Measurements from ENCODE around the gene CFAP77.
A peak's percentile ranks its signal among the peaks of the same experiment; 100 is the strongest.

Gene CFAP77

DNA sequence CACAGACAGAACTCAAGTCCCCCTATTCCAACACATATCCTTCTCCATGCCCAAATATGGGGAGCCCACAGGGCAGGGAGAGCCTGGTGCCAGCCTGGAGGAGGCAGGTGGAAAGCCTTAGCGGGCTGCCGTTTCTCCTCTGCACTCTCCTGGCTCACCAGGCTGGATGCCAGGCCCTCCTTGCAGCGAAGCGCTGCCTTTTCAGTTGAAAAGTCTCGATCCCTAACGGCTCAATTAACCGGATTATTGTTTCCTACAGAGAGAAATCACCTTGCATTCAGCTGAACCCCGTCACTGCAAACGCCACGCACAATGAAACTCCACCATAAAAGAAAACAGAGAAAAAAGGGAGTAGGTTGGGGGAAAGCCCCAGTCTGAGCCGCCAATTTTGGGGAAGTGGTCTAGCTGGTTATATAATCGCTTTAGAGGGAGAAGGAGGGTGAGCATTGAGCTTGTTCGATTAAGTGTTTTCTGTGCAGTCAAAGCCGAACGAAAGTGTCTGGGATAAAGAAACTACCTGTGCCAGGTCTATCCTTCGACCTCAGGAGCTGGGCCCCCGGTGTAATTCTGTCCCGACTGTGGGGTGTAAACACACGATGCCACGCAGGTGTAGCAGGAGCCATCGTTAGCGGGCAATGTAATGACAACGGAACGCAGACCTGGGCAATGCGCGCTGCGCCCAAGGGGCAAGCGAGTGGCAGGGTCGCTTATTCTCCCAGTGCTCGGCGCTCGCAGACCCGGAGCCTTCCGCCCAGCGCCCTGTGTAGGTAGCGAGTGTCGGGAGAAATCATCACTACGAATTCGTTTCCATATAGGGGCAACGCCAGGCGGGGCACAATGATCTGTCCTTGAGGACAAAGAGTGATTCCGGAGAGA lies 176.2 kb downstream of the CFAP77 start:
- no peak for DNase-seq

DNA sequence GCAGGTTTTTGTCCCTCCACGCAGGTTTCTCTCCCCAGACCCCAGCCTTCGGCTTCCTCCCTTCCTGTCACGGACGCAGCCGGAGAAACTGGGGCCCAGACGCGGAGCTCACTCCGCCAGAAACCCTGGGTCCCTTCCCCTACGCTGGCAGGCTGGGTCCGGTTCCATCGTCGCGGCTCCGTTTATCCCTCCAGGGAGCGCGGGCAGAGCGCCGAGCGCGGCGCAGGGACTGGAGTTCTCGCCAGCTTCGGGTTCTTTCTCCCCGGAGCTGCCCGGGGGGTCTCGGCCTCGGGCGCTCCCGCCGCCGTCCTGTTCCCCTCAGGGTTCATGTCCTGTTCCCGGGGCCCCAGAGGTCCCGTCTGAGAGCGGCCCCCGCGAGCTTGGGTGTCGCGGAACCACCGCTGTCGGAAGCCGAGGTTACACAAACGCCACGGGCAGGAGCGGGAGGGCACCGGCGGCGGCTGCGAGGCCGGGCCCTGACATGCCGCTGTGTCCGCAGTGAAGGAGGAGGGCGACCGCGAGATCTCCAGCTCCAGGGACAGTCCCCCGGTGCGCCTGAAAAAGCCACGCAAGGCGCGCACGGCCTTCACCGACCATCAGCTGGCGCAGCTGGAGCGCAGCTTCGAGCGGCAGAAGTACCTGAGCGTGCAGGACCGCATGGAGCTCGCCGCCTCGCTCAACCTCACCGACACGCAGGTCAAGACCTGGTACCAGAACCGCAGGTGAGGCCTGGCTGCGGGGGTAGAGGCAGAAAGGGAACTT lies 177.0 kb downstream of the CFAP77 start:
- DNase-seq: no peak

DNA sequence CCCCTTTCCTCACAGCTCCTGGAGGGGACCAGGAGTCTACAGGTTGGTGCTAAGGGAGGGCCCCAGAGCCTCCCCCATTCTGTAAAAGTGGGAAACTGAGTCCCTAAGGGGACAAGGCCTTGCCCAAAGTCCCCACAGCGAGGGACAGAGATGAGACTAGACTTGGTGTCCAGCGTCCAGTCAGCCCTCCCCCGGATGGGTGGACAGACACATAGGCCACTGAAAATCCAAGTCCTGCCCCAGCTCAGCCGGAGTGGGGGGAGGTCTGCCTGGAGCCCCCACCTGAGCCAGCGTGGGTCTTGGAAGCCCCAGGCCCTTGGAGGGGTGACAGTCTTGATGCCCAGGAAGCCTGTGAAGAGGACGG lies 177.6 kb downstream of the CFAP77 start:
- no peak for DNase-seq

DNA sequence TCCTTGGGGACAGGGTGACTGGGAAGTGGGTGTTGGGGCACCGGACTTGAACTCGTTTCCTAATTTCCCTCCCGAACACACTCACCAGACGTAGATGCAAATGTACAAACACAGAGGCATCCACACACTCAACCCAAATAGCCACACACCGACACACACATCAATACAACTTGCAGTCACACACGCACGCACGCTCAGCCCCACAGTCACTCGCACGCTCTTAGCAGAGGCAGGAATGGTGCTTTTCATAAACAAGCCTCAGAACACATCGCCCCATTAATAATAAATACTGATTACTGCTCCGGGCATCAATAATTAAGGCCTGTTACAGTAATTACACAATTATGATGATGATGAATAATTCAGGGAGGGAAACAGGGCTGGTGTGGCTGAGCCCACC lies 178.1 kb downstream of the CFAP77 start:
- no peak for DNase-seq

DNA sequence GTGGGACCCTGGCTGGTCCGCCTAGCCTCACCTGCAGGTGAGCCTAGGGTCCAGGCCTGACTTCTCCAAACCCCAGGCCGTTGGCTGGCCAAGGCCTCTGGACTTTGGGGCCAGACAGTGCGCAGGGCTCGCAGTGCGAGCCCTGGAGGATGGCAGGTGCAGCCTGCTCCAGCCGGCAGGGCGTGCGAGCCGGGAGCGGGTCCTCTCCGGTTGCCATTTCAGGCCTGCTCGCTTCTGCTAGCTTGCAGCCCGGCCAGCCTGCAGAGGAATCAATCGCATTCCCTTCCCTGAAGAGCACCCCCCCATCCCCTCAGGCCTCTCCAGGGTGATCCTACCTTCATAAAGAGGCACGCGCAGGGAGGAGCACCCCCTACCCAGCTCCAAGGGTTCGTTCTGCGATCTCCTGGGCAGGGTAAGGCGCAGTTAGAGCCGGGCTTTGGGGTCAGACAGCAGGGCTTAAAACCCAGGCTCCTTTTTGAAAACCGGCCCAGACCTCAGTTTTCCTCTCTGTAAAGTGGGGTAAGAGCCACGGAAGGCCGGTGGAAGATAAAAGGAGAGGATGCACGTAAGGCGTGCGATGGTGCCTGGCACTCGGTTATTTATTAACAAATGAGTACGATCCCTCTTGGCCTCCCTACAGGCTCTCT lies 178.6 kb downstream of the CFAP77 start:
- DNase-seq: no peak

DNA sequence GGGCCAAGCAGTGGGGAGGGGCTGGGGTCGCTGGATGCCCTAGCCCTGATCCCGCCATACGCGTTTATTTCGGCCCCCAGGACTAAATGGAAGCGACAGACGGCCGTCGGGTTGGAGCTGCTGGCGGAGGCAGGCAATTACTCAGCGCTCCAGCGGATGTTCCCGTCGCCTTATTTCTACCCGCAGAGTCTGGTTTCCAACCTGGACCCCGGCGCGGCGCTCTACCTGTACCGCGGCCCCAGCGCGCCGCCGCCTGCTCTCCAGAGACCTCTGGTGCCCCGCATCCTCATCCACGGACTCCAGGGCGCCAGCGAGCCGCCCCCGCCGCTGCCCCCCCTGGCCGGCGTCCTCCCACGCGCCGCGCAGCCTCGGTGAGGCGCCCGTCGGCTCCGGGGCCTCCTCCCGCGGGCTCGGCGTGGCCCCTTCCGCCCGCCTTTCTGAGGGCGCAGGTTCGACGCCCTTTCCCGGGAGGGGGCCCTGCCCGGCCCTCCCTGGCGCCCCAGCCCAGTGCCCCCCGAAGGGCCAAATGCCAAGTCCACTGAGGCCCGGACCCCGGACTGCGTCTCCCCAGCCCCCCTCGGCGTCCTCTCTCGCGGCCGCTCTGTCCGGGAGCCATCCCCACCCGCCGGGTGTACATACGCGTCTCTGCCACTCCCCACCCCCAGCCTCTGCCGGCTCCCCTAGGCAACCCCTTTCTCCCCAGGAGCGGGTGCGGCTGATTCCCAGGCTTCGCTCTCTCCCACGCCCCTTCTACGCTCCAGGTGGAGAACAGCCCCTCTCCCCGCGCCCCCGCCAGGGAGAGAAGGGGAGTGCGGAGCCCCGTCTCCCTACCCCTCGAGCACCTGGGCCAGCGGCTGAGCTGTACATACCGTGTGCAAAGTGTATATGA lies 179.4 kb downstream of the CFAP77 start:
- DNase-seq: no peak

DNA sequence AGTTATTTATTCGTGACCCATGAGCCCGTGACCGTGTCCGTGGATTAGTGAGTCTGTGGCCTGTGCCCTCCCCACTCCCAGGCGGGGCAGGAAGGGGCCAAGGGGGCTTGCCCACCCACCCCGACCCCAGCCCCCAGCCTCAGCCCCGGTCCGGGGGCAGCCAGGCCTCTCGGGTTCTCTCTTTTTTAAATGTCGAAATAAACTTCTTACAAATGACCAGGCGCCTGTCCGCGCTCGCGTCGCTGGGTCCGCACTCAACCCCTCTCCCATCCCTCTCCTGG lies 180.0 kb downstream of the CFAP77 start:
- DNase-seq: no peak

DNA sequence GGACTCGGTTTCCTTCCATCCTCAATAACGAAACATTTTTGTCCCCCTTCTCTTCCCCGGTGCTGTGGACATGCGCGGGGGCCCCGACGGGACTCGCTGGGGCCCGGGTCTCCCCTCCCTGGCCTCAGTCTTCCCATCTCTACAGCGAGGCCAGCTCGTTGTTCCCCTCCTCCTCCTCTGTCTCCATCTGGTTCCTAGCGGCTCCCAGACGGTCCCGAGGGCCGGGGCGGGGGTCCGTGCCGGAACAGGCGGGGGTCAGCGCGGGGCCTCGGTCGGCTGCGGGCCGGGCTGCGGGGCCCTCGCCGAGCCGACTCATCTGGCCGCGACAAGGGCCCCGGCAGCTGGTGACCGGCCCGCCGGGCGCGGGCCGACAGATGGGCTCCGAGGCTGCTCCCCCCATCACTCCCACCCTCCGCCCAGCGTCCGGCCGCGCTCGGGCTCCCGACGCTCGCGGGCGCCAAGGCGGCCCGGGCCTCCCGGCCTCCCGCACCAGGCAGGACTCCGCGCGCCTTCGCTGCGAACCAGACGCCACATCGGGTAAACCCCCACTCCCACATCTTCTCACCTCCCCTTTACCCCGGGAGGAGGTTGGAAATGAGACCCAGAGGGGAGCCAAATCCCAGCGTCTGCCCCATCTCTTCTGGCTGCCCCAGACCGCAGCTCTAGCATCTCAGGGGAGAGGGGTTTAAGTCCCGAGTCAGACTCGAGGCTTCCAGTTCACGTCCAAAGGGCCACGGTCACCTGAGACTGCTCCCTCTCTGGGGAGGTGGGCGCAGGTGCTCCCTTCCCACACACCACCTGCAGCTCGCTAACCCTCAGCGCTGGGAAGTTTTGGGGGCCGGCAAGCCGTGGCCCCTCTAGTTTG lies 180.5 kb downstream of the CFAP77 start:
- no peak for DNase-seq

DNA sequence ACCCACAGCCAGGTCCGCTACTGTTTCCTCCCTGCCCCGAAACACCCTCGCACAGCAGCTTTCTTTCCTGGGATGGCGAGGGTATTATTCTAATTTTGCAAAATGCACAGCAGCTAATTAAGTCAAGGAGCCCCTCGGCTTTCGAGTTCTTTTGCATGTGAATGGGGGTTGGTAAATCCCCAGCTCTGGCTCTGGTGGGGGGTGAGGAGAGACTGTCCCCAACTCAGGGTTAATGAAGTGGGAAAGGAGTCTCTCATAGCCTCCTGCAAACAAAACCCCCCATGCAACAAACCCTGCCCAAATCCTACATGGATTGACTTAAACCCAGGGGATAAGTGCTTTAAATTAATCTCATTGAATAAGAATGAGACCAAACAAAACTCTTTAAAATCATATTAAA lies 181.2 kb downstream of the CFAP77 start:
- no peak for DNase-seq

DNA sequence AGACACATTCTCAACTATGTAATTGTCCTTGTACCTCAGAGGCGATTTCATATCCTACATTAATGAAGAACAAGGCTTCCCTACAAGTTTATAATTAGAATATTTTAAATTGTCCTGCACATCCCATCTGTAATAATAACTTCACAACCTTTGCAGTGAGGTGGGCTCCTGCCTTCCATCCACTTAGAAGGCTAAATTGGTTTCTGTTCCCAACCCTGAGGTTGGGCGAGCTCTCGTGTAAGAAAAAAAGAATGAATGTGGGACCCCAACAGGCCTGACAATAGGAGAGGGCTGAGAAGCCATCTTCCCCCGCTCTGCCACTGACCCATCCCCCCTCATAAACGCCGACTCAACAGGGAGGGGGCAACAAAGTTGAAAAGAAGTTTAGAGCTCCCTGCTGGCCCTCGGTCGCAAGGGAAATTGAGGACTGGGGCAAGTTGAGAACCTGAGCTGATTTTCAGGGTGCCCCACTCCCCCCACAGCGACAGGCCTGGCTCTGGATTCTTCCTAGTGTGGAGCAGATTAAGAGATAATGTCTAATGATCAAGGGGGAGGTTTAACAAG lies 181.8 kb downstream of the CFAP77 start:
- no peak for DNase-seq

DNA sequence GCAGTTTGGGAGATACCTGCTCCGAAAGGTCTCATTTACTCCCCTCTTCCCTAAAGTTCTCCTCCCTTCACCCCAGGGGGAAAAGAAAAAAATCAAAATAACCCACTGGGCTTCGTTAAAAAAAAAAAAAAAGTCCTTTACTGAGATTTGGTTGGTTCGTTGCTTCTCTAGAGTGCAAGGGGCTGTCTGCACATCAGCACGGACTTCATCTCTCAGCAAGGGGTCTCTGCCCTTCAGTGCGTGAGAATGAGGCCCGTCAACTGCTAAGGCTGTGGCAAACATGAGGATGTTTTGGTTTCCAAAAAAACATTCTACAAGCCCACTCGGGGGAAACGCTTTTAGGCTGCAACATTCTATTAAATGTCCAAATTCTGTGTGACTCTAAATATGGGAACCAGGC lies 182.4 kb downstream of the CFAP77 start:
- DNase-seq: no peak

DNA sequence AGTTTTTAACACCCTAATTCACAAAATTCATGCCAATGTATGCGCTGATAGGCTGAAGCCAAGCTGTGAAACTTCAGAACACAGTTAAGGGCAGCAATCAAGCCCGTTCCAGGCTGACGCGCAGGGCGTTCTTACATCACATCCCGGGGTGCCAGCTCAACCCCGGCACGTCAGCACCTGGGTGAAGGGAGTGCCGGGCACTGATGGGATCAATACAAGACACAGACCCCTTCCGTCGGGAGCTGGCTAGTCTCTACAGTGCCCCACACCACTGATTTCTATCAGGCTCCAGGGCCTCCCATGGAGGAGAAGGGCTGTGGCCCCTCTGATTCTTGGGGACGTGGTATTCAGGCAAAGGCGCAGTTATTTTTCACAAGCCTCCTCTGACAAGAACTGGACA lies 184.4 kb downstream of the CFAP77 start:
- DNase-seq: no peak

DNA sequence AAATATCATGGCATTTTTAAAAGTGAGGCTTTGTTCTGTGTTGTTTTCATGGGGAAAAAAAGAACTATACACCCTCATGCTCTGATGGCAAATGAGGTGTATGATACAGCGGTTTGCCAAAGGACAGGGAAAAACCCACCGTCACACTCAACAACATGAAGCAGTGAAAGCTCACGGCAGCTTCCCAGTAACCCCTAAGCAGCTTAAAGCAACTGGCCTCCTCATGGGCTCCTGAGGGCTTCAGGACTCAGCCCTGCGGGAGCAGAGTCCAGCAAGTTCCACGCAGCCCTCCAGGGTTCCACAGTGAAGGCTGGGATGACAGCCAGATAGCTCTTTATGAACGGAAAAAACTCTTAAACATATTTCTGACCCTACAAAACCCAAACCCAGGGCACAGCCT lies 185.3 kb downstream of the CFAP77 start:
- DNase-seq: no peak

DNA sequence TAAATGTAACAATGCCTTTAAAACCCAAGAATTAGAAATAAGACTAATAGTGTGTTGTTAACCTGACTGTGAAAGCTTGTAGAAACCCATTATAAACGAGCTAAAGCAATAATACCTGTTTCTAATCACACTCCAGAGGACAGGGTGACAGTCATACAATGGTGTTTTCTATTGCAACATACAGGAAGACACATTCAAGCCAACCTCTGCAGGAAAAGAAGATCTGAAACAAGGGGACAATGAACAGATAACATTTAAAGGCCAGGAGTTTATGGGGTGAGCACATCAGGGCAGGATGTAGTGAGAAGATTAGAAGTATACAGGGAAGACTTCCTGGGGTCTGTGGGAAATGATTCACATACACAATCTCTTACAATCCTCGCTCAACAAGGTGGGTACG lies 186.2 kb downstream of the CFAP77 start:
- DNase-seq: no peak

DNA sequence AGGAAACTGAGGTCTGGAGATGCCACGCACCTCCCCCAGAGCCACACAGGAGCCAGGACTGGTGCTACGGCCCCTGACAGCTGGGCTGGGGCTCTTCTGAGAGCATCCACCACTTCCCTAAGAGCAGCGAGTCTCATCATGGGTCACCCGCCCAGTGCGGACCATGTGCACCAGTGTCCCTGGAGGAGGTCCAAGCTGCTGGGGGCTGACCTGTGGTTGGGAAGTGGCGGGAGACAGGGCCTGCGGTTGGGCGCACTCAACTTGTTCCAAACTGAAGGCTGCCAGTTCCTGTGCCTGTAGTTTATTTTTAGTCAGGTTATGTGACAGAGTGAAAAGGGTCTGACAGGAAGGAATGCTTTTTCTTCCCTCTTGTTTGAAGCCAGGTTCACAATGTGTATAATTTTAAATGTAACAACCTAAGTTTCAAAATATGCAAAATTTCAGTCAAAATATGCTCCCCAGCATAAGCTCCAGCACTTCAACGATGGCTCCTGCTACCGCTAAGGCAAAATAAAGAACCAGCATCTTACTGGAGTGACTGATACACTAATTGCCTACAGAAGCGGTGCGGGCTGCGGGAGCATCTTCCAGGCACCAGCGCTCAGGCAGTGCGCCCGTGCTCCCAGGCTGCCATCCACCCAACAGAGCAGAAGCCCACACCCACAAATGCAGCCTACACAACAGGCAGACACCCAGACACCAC lies 187.2 kb downstream of the CFAP77 start:
- DNase-seq: no peak

DNA sequence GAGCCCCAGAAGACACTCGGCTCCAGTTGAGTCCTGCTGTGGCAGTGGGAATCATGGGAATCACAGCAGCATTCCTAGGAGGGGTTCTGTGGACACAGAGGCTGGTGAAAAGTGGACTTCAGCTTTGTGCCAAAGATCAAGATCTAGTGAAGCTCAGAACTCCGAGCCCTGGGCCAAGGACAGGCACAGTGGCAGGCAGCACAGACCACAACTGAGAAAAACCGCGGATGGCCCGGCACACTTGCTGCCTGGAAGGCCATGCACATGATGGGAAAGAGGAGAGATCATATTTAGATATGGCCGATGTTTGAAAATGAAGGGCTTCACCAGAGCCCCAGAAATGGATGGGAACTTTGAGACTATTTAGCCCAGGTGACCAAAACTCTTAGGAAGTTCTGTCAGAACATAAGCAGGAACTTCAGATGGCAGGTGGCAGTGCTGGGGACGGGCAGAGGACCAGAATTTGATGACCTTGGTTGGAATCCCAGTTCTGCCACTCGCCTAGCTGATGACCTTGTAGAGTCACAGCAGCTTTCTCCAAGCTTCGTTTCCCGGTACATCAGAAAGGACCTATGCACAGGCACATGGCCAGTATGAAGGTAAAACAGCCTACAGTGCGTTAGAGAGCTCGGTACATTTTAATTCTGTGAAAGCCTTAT lies 190.4 kb downstream of the CFAP77 start:
- no peak for DNase-seq

DNA sequence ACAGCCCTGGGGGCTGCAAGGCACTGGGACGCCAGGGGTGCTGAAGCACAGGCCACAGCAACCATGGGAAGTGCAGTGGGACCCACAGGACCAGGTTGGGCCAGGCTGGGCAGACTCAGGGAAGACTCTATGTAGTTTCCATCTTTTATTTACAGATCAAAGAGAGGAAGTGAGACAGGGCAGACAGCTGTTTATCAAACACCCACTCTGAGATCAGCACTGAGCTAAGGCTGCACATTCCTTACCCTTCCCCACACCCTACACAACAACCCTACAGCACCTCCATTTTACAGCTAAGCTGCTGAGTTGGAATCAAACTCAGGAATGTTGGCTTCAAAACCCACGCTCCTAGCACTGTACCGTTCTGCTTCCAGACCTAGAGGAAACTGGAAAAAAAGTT lies 192.2 kb downstream of the CFAP77 start:
- no peak for DNase-seq

DNA sequence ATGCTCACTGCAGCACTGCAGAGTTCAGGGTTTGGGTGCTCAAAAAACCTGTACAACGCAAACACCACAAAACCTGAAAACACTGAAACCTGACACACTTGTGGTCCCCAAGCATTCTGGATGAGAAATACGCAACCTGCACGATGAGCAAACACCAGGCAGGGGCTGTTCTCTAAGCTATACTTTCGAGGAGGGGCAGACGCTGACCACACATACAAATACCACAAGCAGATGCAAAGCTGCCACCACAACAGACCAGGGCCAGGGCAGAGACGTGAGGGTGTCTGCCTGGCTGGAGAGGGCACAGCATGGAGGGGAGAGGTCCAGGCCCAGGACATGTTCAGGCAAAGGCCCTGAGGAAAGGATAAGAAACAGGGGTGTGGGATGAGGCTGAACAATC lies 195.4 kb downstream of the CFAP77 start:
- no peak for DNase-seq

DNA sequence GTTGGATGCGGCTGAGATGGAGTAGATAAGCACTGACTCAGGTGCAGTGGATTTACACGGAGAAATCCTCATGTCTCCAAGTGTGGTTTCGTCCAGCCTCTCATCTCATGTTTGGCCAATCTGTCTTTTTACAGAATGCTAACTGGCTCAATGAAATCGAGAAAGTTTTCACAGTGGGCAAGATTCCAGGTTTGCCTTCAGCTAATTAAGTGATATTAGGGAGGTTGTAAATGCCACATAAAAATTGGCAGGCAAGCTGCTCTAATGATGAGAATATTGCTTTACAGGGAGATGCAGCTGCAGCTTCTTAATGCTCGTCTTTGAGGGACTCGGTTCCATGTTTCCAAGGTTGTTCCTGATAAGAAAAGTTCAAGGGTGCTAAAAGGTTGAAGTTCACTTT lies 196.1 kb downstream of the CFAP77 start:
- DNase-seq: peak; percentile 60

DNA sequence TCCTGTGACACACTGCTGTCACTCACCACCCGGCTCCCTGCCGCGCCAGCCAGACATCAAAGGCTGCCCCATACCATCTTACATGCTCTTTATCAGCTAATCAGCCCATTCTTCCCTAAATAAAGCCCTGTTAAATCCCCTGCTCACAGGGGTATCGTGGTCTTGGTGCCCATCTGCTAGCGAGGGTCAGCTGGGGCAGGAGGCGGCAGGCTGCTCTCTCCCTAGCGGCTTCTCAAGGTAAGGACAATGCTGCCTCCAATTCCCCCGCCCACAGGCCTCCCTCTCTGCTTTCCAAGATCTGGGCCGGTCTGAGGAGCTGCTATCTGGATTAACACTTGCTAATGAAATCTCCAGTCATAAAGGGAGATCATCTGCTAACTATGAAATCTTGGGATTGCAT lies 199.2 kb downstream of the CFAP77 start:
- no peak for DNase-seq

DNA sequence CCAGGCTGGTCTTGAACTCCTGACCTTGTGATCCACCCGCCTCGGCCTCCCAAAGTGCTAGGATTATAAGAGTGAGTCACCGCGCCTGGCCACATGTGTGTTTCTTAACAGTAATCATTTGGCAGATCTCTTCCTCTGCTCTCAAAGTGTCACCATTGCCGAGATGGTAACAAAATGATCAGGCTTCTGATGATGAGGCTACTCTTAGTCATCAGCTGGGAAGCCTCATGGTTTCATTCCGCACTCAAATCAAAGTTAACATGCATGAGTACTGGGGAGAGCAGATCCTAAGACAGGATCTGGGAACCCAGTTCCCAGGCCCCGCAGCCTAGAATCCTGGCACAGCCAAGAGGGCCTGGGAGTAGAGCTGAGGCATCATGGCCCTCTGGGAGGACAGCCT lies 199.8 kb downstream of the CFAP77 start:
- DNase-seq: no peak

All from NCI-H1694 (cell line).